SH-SY5Y (cell line): ENCODE measurements around the gene XRCC5.

Experiments
- GATA2 ChIP-seq: IDR thresholded peaks from 2 replicates; pipeline ENCODE4 v1.6.1; 2011; ENCODE audit warnings: mild to moderate bottlenecking, low read depth, low read length
- GATA3 ChIP-seq: IDR thresholded peaks from 2 replicates; pipeline ENCODE4 v1.6.1; 2011; ENCODE audit warnings: low read depth, mild to moderate bottlenecking, low read length, moderate library complexity

XRCC5 gene

GRCh38 chr2:216130346-216130971 is 21.3 kb downstream of the XRCC5 start:
- TF ChIP-seq GATA2 (no peak), GATA3 (no peak)

DNA sequence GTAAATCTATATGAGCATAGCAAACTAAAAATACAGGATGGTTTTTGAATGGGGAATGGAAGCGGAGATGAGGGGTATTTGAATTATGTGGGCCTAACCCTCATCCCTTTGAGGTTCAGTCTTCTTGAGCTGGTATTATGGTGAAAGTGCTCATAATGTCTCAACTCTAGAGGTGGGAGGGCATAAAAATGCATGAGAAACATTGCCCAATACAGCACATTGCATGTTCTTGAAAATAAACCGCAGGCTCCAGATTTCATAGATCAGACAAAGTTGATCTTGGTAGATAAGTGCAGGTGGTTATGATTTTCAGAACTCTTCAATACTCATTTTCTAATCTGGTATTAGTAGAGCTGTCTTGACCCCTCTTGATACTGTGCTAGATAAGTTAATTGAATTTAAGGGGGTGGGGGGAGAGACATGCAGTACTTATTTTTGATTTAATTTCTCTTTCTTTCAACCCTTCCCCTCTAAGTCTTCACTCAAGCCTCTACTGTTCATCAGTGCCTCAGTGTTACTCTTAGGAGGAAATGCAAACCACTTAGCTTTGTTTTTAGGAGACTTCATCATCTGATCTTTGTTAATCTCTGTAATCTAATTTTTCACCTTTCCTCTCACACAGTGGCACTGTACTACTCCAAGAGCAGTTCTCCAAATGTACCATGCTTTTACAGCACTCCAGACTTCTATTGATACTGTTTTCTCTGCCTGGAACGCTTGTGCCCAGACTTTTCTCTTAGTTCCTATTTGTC is 22.2 kb downstream of the XRCC5 start:
- TF ChIP-seq GATA2: no peak
- TF ChIP-seq GATA3: no peak

GRCh38 chr2:216132585-216132984 is 23.4 kb downstream of the XRCC5 start:
- TF ChIP-seq GATA3 (no peak), GATA2 (no peak)

DNA sequence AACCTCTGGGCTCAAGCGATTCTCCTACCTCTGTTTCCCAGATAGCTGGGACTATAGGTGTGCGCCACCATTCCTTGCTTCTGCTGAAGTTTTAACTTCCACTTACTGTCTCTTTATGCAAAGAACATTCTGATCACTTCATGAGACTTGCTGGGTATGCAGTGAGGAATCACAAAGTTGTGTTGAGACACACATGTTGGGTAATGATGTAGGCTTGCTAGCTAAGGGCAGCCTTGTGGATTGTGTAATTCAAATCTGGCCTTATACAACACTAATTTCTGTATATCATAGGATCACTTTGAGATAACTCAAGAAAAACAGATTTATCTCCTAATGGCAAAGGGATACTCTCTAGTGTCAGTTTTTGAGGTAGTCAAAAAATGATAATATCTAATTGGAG is 24.2 kb downstream of the XRCC5 start:
- TF ChIP-seq GATA2 (no peak), GATA3 (no peak)

DNA sequence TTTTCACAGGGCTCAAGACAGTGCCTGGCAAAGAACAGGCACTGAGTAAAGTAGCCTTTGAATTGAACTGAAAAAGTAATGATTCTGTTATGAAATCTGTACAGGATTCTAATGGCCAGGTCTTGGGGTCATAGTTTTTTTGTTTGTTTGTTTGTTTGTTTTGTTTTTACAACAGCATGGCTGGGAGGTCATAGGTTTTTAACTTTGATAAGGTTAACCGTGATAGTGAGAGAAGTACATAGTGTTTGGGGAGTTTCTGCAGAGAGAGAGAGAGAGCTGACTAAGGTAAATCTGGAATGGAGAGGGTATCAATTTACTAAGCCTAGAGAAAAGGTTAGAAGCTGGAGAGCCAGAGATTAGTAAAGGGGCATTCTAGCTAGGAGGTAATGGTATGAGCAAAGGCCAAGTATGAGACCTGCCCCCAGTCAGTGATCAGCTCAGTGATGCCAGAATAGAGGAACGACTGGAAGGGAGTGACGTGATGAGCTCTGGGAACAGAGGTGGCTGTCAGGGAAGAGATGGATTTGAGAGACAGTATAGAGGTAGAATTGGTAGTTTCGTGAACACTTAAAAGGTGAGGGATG is 25.9 kb downstream of the XRCC5 start:
- TF ChIP-seq GATA2 (no peak), GATA3 (no peak)

GRCh38 chr2:216139884-216140283 is 30.7 kb downstream of the XRCC5 start:
- TF ChIP-seq GATA2 (no peak), GATA3 (no peak)

DNA sequence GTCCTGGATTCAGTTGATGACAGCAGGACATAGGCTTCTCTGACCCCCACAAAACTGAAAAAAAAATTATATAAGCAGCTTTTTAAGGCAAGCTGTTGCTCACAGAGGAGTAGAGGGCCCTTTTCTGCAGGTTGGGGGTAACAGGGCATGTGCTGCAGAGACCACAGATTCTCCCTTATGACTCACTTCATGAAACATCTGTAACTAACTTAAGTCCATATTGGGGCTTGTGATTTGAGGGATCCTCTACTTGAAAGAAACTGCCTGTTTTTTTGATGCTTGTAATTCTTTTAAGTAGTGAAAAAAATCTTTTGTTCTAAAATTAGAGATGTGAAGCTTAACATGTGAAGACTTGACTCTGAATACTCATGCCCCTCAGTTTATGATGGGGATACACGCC is 33.4 kb downstream of the XRCC5 start:
- TF ChIP-seq GATA2 (no peak), GATA3 (no peak)

GRCh38 chr2:216144372-216144771 is 35.2 kb downstream of the XRCC5 start:
- TF ChIP-seq GATA2: no peak
- no peak for TF ChIP-seq GATA3

DNA sequence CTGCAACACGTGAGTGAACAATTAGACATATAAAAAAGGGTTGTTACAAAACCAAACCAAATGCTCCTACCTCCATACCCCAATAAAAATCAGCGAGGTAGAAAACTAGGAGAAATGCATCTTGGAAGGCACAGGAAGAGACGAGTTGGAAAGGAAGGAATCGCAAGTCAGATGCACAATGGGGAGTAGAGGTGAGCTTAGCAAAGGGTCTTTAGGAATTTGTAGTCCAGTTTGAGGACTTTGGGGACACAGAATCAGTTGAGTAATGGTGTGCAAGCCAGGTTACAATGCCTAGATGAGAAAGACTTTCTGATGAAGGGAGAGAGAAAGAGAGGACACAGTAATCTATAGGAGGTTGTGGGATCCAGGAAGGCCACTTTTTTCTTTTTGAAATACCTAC is 35.7 kb downstream of the XRCC5 start:
- TF ChIP-seq GATA2 (no peak), GATA3 (no peak)

DNA sequence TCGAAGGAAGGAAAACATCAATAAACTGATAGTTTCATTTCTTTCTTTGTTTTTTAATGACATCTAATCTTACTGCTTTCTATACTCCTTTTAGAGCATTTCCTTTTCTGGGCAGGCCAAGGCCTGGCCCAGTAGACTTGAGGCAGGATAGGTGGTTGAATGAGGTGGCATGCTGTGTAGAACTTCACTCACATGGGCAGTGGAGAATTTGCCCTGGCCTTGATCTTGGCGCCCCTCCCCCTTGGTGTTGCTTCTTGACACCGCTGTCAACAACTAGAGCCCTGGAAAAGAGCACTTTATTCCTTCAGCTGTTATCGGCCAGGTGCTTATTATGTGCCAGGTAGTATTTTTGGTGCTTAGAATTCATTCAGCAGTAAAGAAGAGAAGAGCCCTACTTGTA is 37.4 kb downstream of the XRCC5 start:
- no peak for TF ChIP-seq GATA3
- no peak for TF ChIP-seq GATA2

- TF ChIP-seq GATA2: no peak
- no peak for TF ChIP-seq GATA3
These were observed 38.3 kb downstream of the XRCC5 start for GRCh38 chr2:216147172-216148131.

- TF ChIP-seq GATA2: no peak
- no peak for TF ChIP-seq GATA3
These were observed 39.8 kb downstream of the XRCC5 start for GRCh38 chr2:216148983-216149382.

- TF ChIP-seq GATA2 (no peak), GATA3 (no peak)
These were observed 40.6 kb downstream of the XRCC5 start for GRCh38 chr2:216149741-216150140.
